ENCODE results near the gene MVB12B.

The MVB12B gene

DNA sequence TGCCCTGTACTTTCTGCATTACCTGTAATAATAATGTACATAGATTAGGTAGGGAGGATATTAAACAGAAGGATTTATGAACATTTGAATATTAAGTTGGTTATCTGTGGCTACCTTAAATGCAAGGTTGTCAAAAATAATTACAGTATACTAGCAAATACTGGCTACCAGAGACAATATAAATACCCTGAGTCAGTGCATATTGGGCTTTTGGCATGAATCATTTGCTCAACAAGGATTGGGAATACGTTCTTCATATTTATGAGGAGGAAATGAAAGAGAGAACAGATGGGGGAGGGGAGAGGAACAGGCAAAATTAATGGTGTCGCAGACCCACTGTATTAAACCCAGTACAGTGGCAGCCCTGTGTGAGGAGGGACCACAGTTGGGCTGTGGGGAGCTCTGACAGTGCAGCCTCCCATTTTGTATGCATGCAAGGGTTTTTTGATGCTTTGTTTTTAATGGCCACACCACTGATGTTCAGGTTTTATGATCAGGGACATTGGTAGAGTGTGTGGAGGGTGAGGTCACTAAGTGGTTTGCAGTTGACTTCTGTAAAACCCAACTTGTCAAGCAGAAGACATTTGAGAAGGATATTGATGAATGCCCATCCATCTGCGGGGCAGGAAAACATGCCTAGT, 56.9 kb downstream of the MVB12B start:
- Histone ChIP-seq H3K36me3 (peaks cover 7 to 17% (median 10%) of the 10 kb centered on the region in 3 donors), H3K9me3 (no peaks in the 10 kb centered on the region), H3K27me3 (no peaks in the 10 kb centered on the region), H3K4me1 (no peaks in the 10 kb centered on the region), H3K4me3 (no peak overlapping the region), H3K27ac (no peak overlapping the region)
- TF ChIP-seq, protein P1, sequence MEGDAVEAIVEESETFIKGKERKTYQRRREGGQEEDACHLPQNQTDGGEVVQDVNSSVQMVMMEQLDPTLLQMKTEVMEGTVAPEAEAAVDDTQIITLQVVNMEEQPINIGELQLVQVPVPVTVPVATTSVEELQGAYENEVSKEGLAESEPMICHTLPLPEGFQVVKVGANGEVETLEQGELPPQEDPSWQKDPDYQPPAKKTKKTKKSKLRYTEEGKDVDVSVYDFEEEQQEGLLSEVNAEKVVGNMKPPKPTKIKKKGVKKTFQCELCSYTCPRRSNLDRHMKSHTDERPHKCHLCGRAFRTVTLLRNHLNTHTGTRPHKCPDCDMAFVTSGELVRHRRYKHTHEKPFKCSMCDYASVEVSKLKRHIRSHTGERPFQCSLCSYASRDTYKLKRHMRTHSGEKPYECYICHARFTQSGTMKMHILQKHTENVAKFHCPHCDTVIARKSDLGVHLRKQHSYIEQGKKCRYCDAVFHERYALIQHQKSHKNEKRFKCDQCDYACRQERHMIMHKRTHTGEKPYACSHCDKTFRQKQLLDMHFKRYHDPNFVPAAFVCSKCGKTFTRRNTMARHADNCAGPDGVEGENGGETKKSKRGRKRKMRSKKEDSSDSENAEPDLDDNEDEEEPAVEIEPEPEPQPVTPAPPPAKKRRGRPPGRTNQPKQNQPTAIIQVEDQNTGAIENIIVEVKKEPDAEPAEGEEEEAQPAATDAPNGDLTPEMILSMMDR (IDR thresholded peaks at IDR 0.05): no peak
- no peak for DNase-seq
- intact Hi-C loops (cut with DNase I; ENCODE audit: low total_unique reads): no loop called here

GRCh38 chr9:126384926-126385325, 58.3 kb downstream of the MVB12B start:
- no peak for DNase-seq
- no peaks in the 10 kb centered on the region for H3K27me3 ChIP-seq
- peaks cover 7 to 17% (median 10%) of the 10 kb centered on the region in 3 donors for H3K36me3 ChIP-seq
- H3K4me1 ChIP-seq: no peaks in the 10 kb centered on the region
- H3K27ac ChIP-seq: no peak overlapping the region
- intact Hi-C loops (cut with DNase I; ENCODE audit: low total_unique reads): no loop called here
- H3K9me3 ChIP-seq: no peaks in the 10 kb centered on the region
- TF ChIP-seq, protein P1 (IDR thresholded peaks at IDR 0.05): no peak
- no peak overlapping the region for H3K4me3 ChIP-seq

GRCh38 chr9:126386088-126386487, 59.5 kb downstream of the MVB12B start:
- Histone ChIP-seq H3K27me3 (no peaks in the 10 kb centered on the region), H3K4me1 (no peaks in the 10 kb centered on the region), H3K36me3 (peaks cover 7 to 17% (median 10%) of the 10 kb centered on the region in 3 donors), H3K27ac (no peak overlapping the region), H3K4me3 (no peak overlapping the region), H3K9me3 (no peaks in the 10 kb centered on the region)
- intact Hi-C loops (cut with DNase I; ENCODE audit: low total_unique reads): no loop called here
- TF ChIP-seq, protein P1 (IDR thresholded peaks at IDR 0.05): no peak
- no peak for DNase-seq

DNA sequence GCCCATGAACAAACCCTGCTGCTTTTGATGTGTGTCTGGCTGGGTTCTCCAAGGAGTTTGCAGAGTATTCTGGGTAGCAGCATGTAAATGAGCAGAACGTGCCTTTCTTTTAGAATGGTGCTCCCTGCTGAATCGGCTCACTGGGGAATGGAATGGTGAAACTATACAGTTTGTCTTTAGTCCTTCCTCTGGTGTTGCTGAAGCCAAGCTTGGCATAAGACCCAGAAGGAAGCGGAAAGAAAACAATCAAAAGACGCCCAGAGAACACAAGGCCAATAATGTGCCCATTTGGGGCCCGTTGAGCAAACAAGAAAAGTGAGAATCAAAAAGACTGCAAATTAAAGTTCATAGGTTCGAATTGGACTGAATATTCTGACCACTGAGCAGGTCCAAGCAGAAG, 60.1 kb downstream of the MVB12B start:
- H3K27ac ChIP-seq: no peak overlapping the region
- H3K4me3 ChIP-seq: no peak overlapping the region
- no peaks in the 10 kb centered on the region for H3K27me3 ChIP-seq
- TF ChIP-seq, protein P1 (IDR thresholded peaks at IDR 0.05): no peak
- intact Hi-C loops (cut with DNase I; ENCODE audit: low total_unique reads): no loop called here
- no peaks in the 10 kb centered on the region for H3K9me3 ChIP-seq
- H3K36me3 ChIP-seq: peaks cover 7 to 17% (median 10%) of the 10 kb centered on the region in 3 donors
- peaks cover 0 to 4% (median 1%) of the 10 kb centered on the region in 4 donors for H3K4me1 ChIP-seq
- no peak for DNase-seq

DNA sequence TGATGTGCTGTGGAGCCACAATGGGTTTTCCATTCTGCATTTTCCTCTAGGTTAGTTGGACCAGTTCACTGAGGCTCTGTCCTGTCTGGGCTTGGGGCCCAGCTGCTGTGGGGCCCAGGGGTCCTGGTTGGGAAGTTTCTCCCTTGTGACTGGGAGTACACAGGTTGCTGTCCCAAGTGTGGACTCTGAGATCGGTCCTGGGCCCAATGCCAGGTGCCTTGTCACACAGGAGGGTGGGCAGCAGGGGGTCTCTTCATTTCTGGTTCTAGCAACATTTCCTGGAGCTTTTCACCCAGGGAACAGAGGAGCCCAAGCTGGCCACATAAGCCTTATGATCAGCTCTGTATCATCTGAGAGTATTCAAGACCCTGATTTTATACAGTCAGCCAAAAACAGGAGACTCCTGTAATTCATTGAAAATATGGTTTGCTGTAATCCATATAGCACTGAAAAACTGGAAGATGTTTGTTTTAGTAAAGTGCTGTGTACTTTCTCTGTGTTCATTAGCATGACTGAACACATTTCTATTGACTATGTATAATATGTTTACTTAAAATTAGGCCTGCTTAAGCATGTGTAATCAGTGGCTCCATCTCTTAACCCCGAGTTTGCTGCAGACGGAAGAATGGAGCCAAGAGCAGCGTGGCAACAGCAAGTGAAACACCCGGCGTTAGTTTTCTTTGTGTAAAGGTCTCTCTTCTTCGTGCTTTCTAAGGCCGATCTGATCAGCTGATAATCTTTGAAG, 62.5 kb downstream of the MVB12B start:
- no peak overlapping the region for H3K4me3 ChIP-seq
- H3K27ac ChIP-seq: no peak overlapping the region
- peaks cover 7 to 26% (median 10%) of the 10 kb centered on the region in 3 donors for H3K36me3 ChIP-seq
- no peak for DNase-seq
- H3K27me3 ChIP-seq: no peaks in the 10 kb centered on the region
- intact Hi-C loops (cut with DNase I; ENCODE audit: low total_unique reads): no loop called here
- peaks cover 0 to 21% (median 11%) of the 10 kb centered on the region in 4 donors for H3K4me1 ChIP-seq
- H3K9me3 ChIP-seq: no peaks in the 10 kb centered on the region
- TF ChIP-seq, protein P1 (IDR thresholded peaks at IDR 0.05): no peak
